GM23338 (cell line): ENCODE data around the gene SYP.

ENCODE experiments used
- EZH2 ChIP-seq: fragments of 200-600 bp; sonication (generic); IDR thresholded peaks from one replicate; pipeline ENCODE4 v1.8.0; 2017; ENCODE audit warnings: antibody characterized with exemption, mild to moderate bottlenecking, low read depth; ENCODE audit not compliant: unreplicated experiment
- EZH2phosphoT487 ChIP-seq: fragments of 200-600 bp; sonication (generic); IDR thresholded peaks from one replicate; pipeline ENCODE4 v1.8.1; 2018; ENCODE audit warnings: antibody characterized with exemption; ENCODE audit not compliant: unreplicated experiment
- JUNB ChIP-seq: IDR thresholded peaks from one replicate; pipeline ENCODE4 v1.6.1; 2016; ENCODE audit warnings: antibody characterized with exemption; ENCODE audit not compliant: unreplicated experiment
- POLR2AphosphoS5 ChIP-seq: IDR thresholded peaks from 2 replicates; pipeline ENCODE4 v1.6.1; 2016; ENCODE audit warnings: antibody characterized with exemption, low read depth
- REST ChIP-seq: IDR thresholded peaks from one replicate; pipeline ENCODE4 v1.6.1; 2018; ENCODE audit warnings: antibody characterized with exemption; ENCODE audit not compliant: unreplicated experiment
- ZNF114 ChIP-seq: fragments of 250-450 bp; sonication (Bioruptor Pico); IDR thresholded peaks from 2 replicates; pipeline ENCODE4 v1.5.0; 2020; ENCODE audit warnings: mild to moderate bottlenecking, moderate library complexity
- ZNF331 ChIP-seq: fragments of 250-450 bp; sonication (Bioruptor Pico); IDR thresholded peaks from 2 replicates; pipeline ENCODE4 v1.5.0; 2020; ENCODE audit warnings: low read depth, mild to moderate bottlenecking, moderate library complexity
- TF ChIP-seq, protein P1 (sequence below), 2 experiments: fragments of 200-600 bp in 1 of 2; sonication (generic) in 1 of 2; conservative IDR thresholded peaks; 2 replicates each; pipeline versions ENCODE4 v1.5.1 to v1.6.1; 2016 to 2017; ENCODE audit warnings: antibody characterized with exemption in 2 of 2, low read depth in 2 of 2, mild to moderate bottlenecking in 2 of 2, moderate library complexity in 1 of 2

- TF ChIP-seq, protein P1, sequence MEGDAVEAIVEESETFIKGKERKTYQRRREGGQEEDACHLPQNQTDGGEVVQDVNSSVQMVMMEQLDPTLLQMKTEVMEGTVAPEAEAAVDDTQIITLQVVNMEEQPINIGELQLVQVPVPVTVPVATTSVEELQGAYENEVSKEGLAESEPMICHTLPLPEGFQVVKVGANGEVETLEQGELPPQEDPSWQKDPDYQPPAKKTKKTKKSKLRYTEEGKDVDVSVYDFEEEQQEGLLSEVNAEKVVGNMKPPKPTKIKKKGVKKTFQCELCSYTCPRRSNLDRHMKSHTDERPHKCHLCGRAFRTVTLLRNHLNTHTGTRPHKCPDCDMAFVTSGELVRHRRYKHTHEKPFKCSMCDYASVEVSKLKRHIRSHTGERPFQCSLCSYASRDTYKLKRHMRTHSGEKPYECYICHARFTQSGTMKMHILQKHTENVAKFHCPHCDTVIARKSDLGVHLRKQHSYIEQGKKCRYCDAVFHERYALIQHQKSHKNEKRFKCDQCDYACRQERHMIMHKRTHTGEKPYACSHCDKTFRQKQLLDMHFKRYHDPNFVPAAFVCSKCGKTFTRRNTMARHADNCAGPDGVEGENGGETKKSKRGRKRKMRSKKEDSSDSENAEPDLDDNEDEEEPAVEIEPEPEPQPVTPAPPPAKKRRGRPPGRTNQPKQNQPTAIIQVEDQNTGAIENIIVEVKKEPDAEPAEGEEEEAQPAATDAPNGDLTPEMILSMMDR (conservative IDR thresholded peaks at IDR 0.05; ENCODE audit: low read depth in 2 of 2), result no peak
- no peak for TF ChIP-seq EZH2
- TF ChIP-seq POLR2AphosphoS5, result no peak
- no peak for TF ChIP-seq REST
- TF ChIP-seq EZH2phosphoT487, result no peak
- no peak for TF ChIP-seq JUNB
- TF ChIP-seq ZNF114, result no peak
- TF ChIP-seq ZNF331, result no peak
These were observed 16.2 kb downstream of the SYP start for GRCh38 chrX:49183701-49184281.
